Measurements from ENCODE around the gene NR2C1.
"Not testable (repeated sequence)": the region's sequence is repeated elsewhere in the genome, so short reads cannot be mapped to it uniquely, and the experiment has no call there.

Gene NR2C1

GRCh38 chr12:94998326-94998725, 75.1 kb downstream of the NR2C1 start:
- peak; percentile 17 to 30 for DNase-seq

- no peak for DNase-seq
These were observed 75.7 kb downstream of the NR2C1 start for GRCh38 chr12:94997726-94998125.

GRCh38 chr12:94997061-94997460, 76.4 kb downstream of the NR2C1 start:
- no peak for DNase-seq

- no peak for DNase-seq
These were observed 79.1 kb downstream of the NR2C1 start for GRCh38 chr12:94994312-94994711.

- not testable (repeated sequence) for DNase-seq
These were observed 79.6 kb downstream of the NR2C1 start for GRCh38 chr12:94993855-94994254.

- no peak for DNase-seq
These were observed 83.2 kb downstream of the NR2C1 start for GRCh38 chr12:94990222-94990621.

- no peak for DNase-seq
These were observed 84.9 kb downstream of the NR2C1 start for GRCh38 chr12:94988471-94988870.

GRCh38 chr12:94987801-94988200, 85.6 kb downstream of the NR2C1 start:
- DNase-seq = no peak

GRCh38 chr12:94987076-94987669, 86.2 kb downstream of the NR2C1 start:
- no peak for DNase-seq

- DNase-seq = not testable (repeated sequence)
These were observed 88.3 kb downstream of the NR2C1 start for GRCh38 chr12:94985099-94985498.

- DNase-seq = no peak
These were observed 90.1 kb downstream of the NR2C1 start for GRCh38 chr12:94983321-94983720.

- no peak for DNase-seq
These were observed 91.0 kb downstream of the NR2C1 start for GRCh38 chr12:94982456-94982855.

GRCh38 chr12:94980577-94980976, 92.8 kb downstream of the NR2C1 start:
- DNase-seq = peak; percentile 47 to 61

- no peak for DNase-seq
These were observed 93.5 kb downstream of the NR2C1 start for GRCh38 chr12:94979941-94980340.

- DNase-seq = no peak
These were observed 95.5 kb downstream of the NR2C1 start for GRCh38 chr12:94977766-94978468.

- no peak for DNase-seq
These were observed 100.2 kb downstream of the NR2C1 start for GRCh38 chr12:94973221-94973620.

GRCh38 chr12:94972795-94973194, 100.6 kb downstream of the NR2C1 start:
- DNase-seq = no peak

GRCh38 chr12:94971923-94972322, 101.5 kb downstream of the NR2C1 start:
- no peak for DNase-seq

GRCh38 chr12:94970560-94970959, 102.9 kb downstream of the NR2C1 start:
- DNase-seq = no peak

All from Kasumi-1 (cell line).